Measurements from ENCODE around the gene PDP2.

- TF ChIP-seq EZH2 (IDR thresholded peaks at IDR 0.05; ENCODE audit: borderline replicate concordance, control insufficient read depth, low read depth, low read length) (no peak), ZBTB33 (IDR thresholded peaks at IDR 0.05) (no peak), MAX (IDR thresholded peaks at IDR 0.05; ENCODE audit: low read depth, low read length) (no peak)
These were observed 26.9 kb downstream of the PDP2 start for GRCh38 chr16:66906916-66907836.

All from GM12878 (cell line).